GM19463 (cell line): Measurements from ENCODE around the gene RCVRN.

Experiments
- ATAC-seq: cut with Tn5 transposase; IDR thresholded peaks from one replicate; pipeline ENCODE4 v1.9.1; 2021; ENCODE audit warnings: mild to moderate bottlenecking, moderate library complexity; ENCODE audit not compliant: unreplicated experiment

The RCVRN gene

GRCh38 chr17:9899280-9900043 is 5.6 kb downstream of the RCVRN start:
- ATAC-seq: no peak

GRCh38 chr17:9898812-9899211 is 6.3 kb downstream of the RCVRN start:
- no peak for ATAC-seq

GRCh38 chr17:9897372-9897968 is 7.6 kb downstream of the RCVRN start:
- ATAC-seq: no peak

GRCh38 chr17:9895923-9896322 is 9.1 kb downstream of the RCVRN start:
- no peak for ATAC-seq

- ATAC-seq: no peak
These were observed 10.8 kb downstream of the RCVRN start for GRCh38 chr17:9894231-9894630.

DNA sequence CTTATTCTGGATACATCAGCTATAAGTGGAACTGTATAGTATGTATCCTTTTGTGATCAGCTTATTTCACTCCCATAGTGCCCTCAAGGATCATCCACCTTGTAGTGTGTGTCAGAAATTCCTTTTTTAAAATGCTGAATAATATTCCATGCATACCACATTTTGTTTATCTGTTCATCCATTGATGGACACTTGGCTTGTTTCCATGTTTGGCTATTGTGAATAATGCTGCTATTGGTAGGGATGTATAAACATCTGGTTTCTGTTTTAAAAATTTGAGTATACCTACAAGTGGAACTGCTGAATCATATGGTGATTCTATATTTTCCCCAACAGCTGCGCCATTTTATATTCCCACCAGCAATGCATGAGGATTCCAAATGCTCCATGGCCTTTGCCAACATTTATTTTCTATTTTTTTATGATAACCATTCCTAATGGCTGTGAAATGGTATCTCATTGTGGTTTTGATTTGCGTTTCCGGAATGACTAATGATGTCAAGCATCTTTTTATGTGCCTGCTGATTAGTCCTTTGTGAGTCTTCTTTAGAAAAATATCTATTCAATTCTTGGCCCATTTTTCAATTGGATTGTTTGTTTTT is 11.6 kb downstream of the RCVRN start:
- ATAC-seq: no peak

GRCh38 chr17:9890124-9890523 is 14.9 kb downstream of the RCVRN start:
- no peak for ATAC-seq

- no peak for ATAC-seq
These were observed 17.6 kb downstream of the RCVRN start for GRCh38 chr17:9887508-9887907.

- no peak for ATAC-seq
These were observed 18.7 kb downstream of the RCVRN start for GRCh38 chr17:9886141-9886930.

GRCh38 chr17:9883451-9883850 is 21.6 kb downstream of the RCVRN start:
- no peak for ATAC-seq

- ATAC-seq: no peak
These were observed 24.5 kb downstream of the RCVRN start for GRCh38 chr17:9880582-9880999.

DNA sequence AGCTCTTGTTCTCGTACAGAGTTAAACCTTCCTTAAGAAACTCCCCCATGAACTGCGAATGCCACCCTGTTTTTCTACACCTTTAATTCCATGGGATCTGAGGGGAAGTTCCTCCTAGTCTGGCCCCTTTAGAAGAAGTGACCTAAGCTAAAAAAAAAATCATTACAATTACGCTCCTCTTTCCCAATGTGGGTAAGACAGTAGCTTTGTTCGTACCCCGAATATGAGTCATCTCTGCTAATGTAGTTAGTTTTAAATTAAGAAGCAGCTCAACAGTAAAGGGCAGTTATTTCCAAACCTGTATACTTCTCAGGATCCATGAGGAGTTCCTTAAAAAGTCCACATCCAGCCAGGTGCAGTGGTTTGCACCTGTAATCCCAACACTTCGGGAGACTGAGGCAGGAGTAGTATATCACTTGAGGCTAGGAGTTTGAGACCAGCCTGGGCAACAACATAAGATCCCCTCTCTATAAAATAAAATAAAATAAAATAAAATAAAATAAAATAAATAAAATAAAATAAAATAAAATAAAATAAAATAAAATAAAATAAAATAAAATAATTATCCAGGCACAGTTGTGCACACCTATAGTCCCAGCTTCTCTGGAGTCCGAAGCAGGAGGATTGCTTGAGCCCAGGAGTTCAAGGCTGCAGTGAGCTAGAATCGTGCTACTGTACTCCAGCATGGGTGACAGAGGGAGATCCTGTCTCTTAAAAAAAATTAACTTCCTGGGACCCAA is 26.1 kb downstream of the RCVRN start:
- no peak for ATAC-seq

DNA sequence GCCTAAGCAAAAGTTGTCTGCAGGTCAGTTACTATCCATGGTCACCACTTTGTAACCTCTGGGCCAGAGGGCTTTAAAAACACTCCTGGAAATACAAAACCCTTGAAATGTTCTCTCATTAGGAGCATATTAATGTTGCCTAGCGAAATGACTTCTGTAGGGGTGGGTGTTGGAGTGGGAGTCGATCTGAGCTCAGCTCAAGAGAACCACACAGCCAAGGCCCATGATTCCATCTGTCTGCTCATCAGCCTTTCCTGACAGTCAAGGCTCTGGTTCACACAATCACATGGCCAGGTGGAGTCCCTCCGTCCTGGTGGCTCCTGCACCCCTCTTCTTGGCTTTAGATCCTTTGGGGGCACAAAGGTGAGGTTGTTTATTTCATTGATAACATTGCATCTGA is 26.7 kb downstream of the RCVRN start:
- no peak for ATAC-seq

DNA sequence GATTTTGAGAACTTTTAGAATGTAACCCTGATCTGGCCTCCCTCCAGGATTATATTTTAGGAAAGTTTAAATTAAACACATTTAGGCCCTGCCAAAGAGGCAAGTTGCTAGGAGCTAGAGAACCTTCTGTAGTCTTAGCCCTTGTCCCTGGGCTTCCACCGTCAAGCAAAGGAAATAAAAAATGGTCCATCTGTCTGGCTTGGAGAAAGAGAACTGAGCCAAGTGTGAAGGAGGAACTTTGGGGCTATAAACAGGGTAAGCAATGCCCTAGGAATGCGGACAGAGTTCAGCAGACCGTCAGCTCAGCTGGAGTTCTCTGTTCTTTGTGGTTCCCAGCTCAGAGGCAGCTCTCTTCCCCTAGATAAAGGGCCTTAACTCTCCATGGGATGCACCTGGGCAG is 29.6 kb downstream of the RCVRN start:
- no peak for ATAC-seq

- no peak for ATAC-seq
These were observed 30.3 kb downstream of the RCVRN start for GRCh38 chr17:9874722-9875121.

DNA sequence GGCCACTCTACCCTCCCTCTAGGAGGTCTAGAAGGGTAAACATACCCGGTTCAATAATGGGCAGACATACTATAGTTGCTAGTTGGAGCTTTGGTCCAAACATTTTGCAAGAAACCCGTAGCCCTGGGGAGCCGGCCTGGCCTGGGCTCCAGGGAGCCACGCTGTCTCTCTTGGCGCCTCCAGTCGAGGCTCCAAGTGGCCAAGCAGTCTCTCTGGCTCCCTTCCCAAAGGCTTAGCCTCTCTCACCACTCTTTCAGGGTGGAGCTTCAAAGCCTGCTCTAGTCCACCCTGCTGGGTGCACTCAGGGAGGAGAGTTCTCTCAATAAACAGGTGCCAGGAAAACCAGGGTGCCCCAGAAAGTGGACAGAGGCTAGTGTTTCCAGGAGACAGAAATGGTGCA is 32.2 kb downstream of the RCVRN start:
- no peak for ATAC-seq

DNA sequence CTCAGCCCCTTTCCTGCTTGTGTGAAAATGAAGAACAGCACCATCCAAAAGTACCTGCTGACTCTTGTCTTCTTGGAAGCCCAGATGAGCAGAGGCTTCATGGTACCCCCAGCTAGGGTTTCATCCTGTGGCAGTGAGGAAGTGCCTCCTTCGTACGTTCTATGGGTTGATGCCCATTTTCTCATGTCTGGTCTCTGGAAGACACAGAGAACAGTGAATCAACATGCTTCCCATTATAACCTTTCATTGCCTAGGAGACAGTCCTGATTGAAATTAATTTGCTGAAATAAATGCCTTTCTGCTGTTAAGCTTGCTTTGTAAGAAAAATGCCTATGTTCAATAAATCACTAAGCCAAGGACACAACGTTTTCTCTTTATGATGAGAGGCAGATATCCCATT is 36.5 kb downstream of the RCVRN start:
- ATAC-seq: no peak

DNA sequence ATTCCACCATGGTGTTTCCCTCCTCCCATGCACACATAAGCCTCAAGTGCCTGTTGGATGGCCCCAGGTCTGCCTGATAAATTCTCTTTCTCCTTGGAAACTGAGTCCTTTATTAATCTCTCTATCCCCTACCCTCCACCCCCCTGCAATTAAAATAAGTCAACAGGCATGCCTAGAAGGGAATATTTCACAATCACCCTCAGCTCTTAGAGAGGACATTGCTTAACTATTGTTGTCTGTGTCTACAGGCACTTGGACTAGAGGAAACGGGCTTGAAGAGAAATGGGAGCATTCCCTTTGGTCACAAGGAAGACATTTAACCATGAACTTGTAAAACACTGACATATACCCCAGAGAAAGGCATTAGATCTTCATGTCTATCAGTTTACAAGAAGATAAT is 39.5 kb downstream of the RCVRN start:
- ATAC-seq: no peak

- ATAC-seq: no peak
These were observed 42.1 kb downstream of the RCVRN start for GRCh38 chr17:9862949-9863348.

DNA sequence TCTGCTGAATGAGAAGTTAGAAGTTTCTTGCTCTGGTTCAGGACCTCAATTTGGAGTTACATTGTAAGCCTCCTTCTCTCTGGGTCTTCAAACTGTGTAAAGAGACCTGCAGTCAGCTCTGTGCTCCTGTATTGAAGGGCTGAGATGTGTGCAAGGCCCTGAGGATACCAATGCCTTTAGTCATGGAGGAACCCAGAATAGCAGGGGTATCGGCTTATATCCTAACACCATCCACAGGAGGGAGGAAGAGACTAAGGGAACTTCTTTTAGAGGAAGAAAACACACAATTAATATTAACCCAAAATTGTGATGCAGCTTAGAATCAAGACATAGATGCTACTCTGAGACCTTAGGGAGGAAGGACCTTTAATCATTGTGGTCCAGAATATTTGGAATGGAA is 42.9 kb downstream of the RCVRN start:
- no peak for ATAC-seq

DNA sequence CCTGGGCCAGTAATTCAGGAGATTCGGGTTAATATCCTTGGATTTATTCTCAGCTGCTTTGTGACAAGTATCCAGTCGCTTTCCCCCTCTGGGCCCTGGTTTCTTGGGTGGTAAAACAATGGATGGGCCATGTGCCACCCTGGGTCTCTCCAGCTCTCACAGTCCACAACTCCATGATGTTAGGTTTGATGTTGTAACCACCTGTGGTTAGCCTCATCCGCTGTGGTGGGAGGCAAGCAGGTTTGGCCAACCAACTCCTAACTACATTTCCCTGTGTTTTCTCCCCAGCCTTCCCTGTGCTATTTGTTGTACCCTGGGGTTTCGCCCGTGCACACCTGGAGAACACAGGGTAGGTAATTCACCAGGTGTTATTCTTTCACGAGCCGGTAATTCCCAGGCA is 44.2 kb downstream of the RCVRN start:
- ATAC-seq: no peak
